ENCODE measurements around the gene CCP110.

Gene CCP110

GRCh38 chr16:19524616-19525384 is 1.1 kb downstream of the CCP110 start:
- H3K4me3 ChIP-seq (ENCODE audit: low read depth, low read length): peak overlapping the region; percentile 96
- TF ChIP-seq CTCF (IDR thresholded peaks at IDR 0.05; ENCODE audit: control insufficient read depth, extremely low read depth, insufficient read depth): no peak
- DNase-seq (ENCODE audit: low read depth): no peak

- no peak for DNase-seq (ENCODE audit: low read depth)
- peak overlapping the region; percentile 96 for H3K4me3 ChIP-seq (ENCODE audit: low read depth, low read length)
Observed at GRCh38 chr16:19525385-19525723, 1.6 kb downstream of the CCP110 start.

GRCh38 chr16:19527161-19527560 is 3.4 kb downstream of the CCP110 start:
- no peak for DNase-seq (ENCODE audit: low read depth)
- no peak for TF ChIP-seq CTCF (IDR thresholded peaks at IDR 0.05; ENCODE audit: control insufficient read depth, extremely low read depth, insufficient read depth)
- no peak overlapping the region for H3K4me3 ChIP-seq (ENCODE audit: low read depth, low read length)

More at GRCh38 chr16:19525385-19525723, 1.6 kb downstream of the CCP110 start:
- no peak for TF ChIP-seq CTCF (IDR thresholded peaks at IDR 0.05; ENCODE audit: control insufficient read depth, extremely low read depth, insufficient read depth)

GRCh38 chr16:19528666-19529065 is 4.9 kb downstream of the CCP110 start:
- no peak overlapping the region for H3K4me3 ChIP-seq (ENCODE audit: low read depth, low read length)
- no peak for TF ChIP-seq CTCF (IDR thresholded peaks at IDR 0.05; ENCODE audit: control insufficient read depth, extremely low read depth, insufficient read depth)
- DNase-seq (ENCODE audit: low read depth): no peak

- H3K4me3 ChIP-seq (ENCODE audit: low read depth, low read length): no peak overlapping the region
- TF ChIP-seq CTCF (IDR thresholded peaks at IDR 0.05; ENCODE audit: control insufficient read depth, extremely low read depth, insufficient read depth): no peak
- no peak for DNase-seq (ENCODE audit: low read depth)
Observed at GRCh38 chr16:19532601-19533000, 8.9 kb downstream of the CCP110 start.

- no peak for TF ChIP-seq CTCF (IDR thresholded peaks at IDR 0.05; ENCODE audit: control insufficient read depth, extremely low read depth, insufficient read depth)
- H3K4me3 ChIP-seq (ENCODE audit: low read depth, low read length): no peak overlapping the region
- no peak for DNase-seq (ENCODE audit: low read depth)
Observed at GRCh38 chr16:19540241-19540970, 16.7 kb downstream of the CCP110 start.
